Neuronal stem cell (in vitro differentiated cells): ENCODE measurements around the gene ISG20L2.

Experiments
- DNase-seq: peaks from one replicate; pipeline ENCODE4 v3.0.0-alpha.2; 2013; ENCODE audit warnings: low spot score
- H2AFZ ChIP-seq: one replicate; pipeline ENCODE4 v1.6.1; 2013; ENCODE audit warnings: mild to moderate bottlenecking, low read length, inconsistent platforms
- H2AK5ac ChIP-seq: 2 replicates; pipeline ENCODE4 v1.6.1; 2013; ENCODE audit warnings: low read depth, mild to moderate bottlenecking, inconsistent platforms, low read length, moderate library complexity, mixed read lengths
- H2BK120ac ChIP-seq: 2 replicates; pipeline ENCODE4 v1.6.1; 2013; ENCODE audit warnings: low read depth, mild to moderate bottlenecking, inconsistent platforms, low read length, moderate library complexity, mixed read lengths
- H2BK12ac ChIP-seq: one replicate; pipeline ENCODE4 v1.6.1; 2013; ENCODE audit warnings: low read length, inconsistent platforms
- H2BK15ac ChIP-seq: 2 replicates; pipeline ENCODE4 v1.6.1; 2013; ENCODE audit warnings: mild to moderate bottlenecking, low read length, inconsistent platforms, mixed read lengths
- H2BK5ac ChIP-seq: one replicate; pipeline ENCODE4 v1.6.1; 2013; ENCODE audit warnings: inconsistent platforms, mild to moderate bottlenecking, low read length, moderate library complexity
- H3K14ac ChIP-seq: one replicate; pipeline ENCODE4 v1.6.1; 2013; ENCODE audit warnings: low read length, inconsistent platforms
- H3K18ac ChIP-seq: 2 replicates; pipeline ENCODE4 v1.6.1; 2013; ENCODE audit warnings: low read length, inconsistent platforms
- H3K23ac ChIP-seq: 2 replicates; pipeline ENCODE4 v1.6.1; 2013; ENCODE audit warnings: low read depth, mild to moderate bottlenecking, mixed read lengths, low read length, inconsistent platforms; ENCODE audit not compliant: poor library complexity
- H3K27ac ChIP-seq: replicated peaks from 3 replicates; pipeline ENCODE4 v1.5.1; 2013; ENCODE audit warnings: low read length, inconsistent platforms
- H3K27me3 ChIP-seq, 3 experiments: 2 replicates each; pipeline ENCODE4 v1.6.1; 2013; ENCODE audit warnings: low read length in 3 of 3, mild to moderate bottlenecking in 2 of 3, inconsistent platforms in 1 of 3, low read depth in 1 of 3, mixed read lengths in 1 of 3, moderate library complexity in 1 of 3; ENCODE audit not compliant: control insufficient read depth in 3 of 3, insufficient read depth in 3 of 3
- H3K36me3 ChIP-seq, 2 donors: replicated peaks in 1 of 2; 2 replicates each; pipeline ENCODE4 v1.6.1; 2013; ENCODE audit warnings: low read length in 2 of 2; ENCODE audit not compliant: control insufficient read depth in 2 of 2, insufficient read depth in 2 of 2
- H3K4ac ChIP-seq: 2 replicates; pipeline ENCODE4 v1.6.1; 2013; ENCODE audit warnings: inconsistent platforms, mild to moderate bottlenecking, low read length, moderate library complexity
- H3K4me1 ChIP-seq, 2 donors: 1 replicate in 1 of 2; 2 replicates in 1 of 2; pipeline ENCODE4 v1.6.1; 2013; ENCODE audit warnings: low read length in 2 of 2, low read depth in 1 of 2; ENCODE audit not compliant: control insufficient read depth in 2 of 2, insufficient read depth in 1 of 2
- H3K4me2 ChIP-seq: one replicate; pipeline ENCODE4 v1.6.1; 2013; ENCODE audit warnings: mild to moderate bottlenecking, low read length, inconsistent platforms; ENCODE audit not compliant: insufficient read depth, poor library complexity, severe bottlenecking
- H3K4me3 ChIP-seq, 2 donors: 2 replicates each; pipeline ENCODE4 v1.5.1; 2013; ENCODE audit warnings: low read length in 2 of 2, mild to moderate bottlenecking in 2 of 2, inconsistent platforms in 1 of 2, moderate library complexity in 1 of 2
- H3K79me1 ChIP-seq: one replicate; pipeline ENCODE4 v1.6.1; 2013; ENCODE audit warnings: low read depth, mild to moderate bottlenecking, inconsistent platforms, low read length, moderate library complexity
- H3K9ac ChIP-seq: one replicate; pipeline ENCODE4 v1.6.1; 2013; ENCODE audit warnings: mild to moderate bottlenecking, low read depth, low read length, inconsistent platforms; ENCODE audit not compliant: poor library complexity
- H3K9me3 ChIP-seq, 2 donors: replicated peaks in 1 of 2; 2 replicates each; pipeline versions ENCODE3 to v1.6.1; 2013; ENCODE audit warnings: low read length in 2 of 2, mild to moderate bottlenecking in 2 of 2, inconsistent platforms in 1 of 2, low read depth in 1 of 2, mixed read lengths in 1 of 2, moderate library complexity in 1 of 2; ENCODE audit not compliant: control insufficient read depth in 2 of 2, insufficient read depth in 1 of 2
- H4K8ac ChIP-seq: one replicate; pipeline ENCODE4 v1.6.1; 2013; ENCODE audit warnings: low read depth, mild to moderate bottlenecking, inconsistent platforms, low read length, moderate library complexity
- H4K91ac ChIP-seq: one replicate; pipeline ENCODE4 v1.6.1; 2013; ENCODE audit warnings: low read length, low read depth, mild to moderate bottlenecking, inconsistent platforms; ENCODE audit not compliant: poor library complexity
- WGBS, 2 donors: extraction: QIAGEN DNeasy Blood & Tissue Kit; methylation state at CpG; one replicate each; pipeline ENCODE4 v1.1.7; 2013; ENCODE audit warnings: missing lambda C conversion rate in 2 of 2, mixed read lengths in 1 of 2; ENCODE audit not compliant: insufficient read length in 2 of 2, insufficient replicate concordance in 1 of 2; ENCODE audit errors: extremely low coverage in 2 of 2; 5-methylcytosine and 5-hydroxymethylcytosine counted together

ISG20L2 gene

DNA sequence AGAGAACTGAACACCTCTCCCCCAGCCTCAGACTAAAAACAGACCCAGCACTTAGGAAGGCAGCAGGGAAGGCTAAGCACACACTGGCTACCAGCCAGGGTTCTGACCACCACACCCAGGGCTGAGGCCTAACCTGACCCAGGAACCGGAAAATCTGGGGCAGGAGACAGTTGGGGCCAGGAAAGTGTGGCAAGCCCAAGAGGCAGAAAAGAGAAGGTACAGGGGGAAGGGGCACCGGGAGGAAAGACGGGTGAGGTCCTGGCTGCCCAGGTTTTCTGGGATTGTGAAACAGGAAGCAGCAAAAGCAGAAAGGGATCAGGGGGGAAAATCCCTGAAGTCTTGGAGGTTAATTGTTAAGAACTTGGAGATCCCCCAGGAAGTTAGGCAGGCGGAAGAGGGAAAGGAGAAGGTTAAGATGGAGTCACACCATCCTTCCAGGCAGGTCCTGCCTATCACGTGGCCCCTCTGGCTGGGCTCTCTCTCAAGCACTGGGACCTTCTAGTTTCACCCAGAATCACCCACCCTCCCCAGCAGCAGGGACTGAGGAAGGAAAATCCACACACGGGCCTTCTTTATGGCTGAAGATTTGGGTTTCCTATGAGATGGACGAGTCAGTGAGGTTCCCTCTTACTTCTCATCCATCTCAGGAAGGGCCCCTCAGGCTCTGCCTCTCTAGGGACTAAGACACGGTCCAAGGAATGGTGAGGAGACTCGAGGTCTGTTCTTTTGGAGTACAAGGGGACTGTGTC, 20.3 kb upstream of the ISG20L2 start:
- H4K8ac ChIP-seq: no peak overlapping the region
- H2BK120ac ChIP-seq: no peak overlapping the region
- H3K4ac ChIP-seq: no peak overlapping the region
- H2BK5ac ChIP-seq: peak overlapping the region; percentile 100
- no peak overlapping the region for H3K14ac ChIP-seq
- H3K18ac ChIP-seq: peak overlapping the region; percentile 39
- peaks cover 7 to 39% of the 10 kb centered on the region in 2 donors for H3K36me3 ChIP-seq
- peak overlapping the region; percentile 44 for H3K4me2 ChIP-seq
- H3K27ac ChIP-seq: peak overlapping the region; percentile 97
- no peaks in the 10 kb centered on the region for H3K27me3 ChIP-seq
- no peaks in the 10 kb centered on the region for H3K9me3 ChIP-seq
- no peak overlapping the region for H2BK15ac ChIP-seq
- no CpG with 5 or more reads among the region's 9 CpGs for WGBS, 2 donors
- H3K79me1 ChIP-seq: peaks cover 15% of the 10 kb centered on the region
- peaks cover 37 to 47% of the 10 kb centered on the region in 2 donors for H3K4me1 ChIP-seq
- H2AK5ac ChIP-seq: peak overlapping the region; percentile 64
- no peak overlapping the region for H3K23ac ChIP-seq
- peak overlapping the region in 1 of 2 donors; percentile 83 for H3K4me3 ChIP-seq
- H2BK12ac ChIP-seq: no peak overlapping the region
- no peak for DNase-seq
- H3K9ac ChIP-seq: peak overlapping the region; percentile 61
- H4K91ac ChIP-seq: no peak overlapping the region
- H2AFZ ChIP-seq: no peak overlapping the region

DNA sequence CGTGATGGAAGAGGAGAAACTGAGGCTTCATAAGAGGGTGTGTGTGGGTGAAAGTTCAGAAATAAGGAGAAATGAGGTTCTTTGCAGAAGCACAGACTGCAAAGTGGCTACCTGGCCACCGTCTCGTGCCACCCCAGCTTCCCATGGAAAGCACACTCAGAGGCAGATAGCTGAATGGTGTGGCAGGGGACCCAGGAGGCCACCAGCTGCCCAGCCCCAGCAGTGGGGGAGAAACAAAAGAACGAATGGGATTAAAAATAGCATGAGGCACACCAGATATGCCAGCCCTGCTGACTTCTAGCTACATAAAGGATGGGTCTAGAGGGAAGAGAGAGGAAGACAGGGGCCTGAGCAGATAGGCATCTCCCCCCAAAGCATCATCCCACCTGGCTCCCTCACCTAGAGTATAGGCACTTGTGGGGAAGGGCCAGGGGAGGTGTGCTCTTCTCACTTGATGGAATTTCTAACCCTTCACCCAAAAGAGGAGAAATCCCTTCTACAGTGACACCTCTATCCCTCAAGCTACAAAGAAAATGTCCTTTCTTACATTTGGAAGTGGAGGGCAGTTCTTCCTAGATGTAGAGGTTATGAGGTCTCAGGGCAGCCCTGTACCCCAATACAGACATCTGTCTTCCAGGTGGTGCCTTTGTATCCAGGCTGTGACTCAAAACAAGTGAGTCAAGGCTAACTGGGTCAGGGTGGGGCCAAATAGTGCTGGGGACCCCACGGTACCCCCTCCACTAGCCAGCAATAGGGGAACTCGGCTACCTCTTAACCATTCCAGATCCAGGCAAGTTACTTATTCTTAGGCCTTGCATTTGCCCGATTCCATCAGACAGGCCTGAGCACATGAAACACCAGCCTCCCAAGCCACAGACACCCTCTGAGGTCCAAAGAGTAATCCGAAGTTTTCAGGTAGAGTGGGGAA, 19.4 kb upstream of the ISG20L2 start:
- Histone ChIP-seq H2BK12ac (no peak overlapping the region), H3K4me2 (peak overlapping the region; percentile 70), H2BK5ac (peak overlapping the region; percentile 100), H2AK5ac (peak overlapping the region; percentile 64), H3K4ac (peak overlapping the region; percentile 69), H2AFZ (no peak overlapping the region), H3K36me3 (peaks cover 15 to 45% of the 10 kb centered on the region in 2 donors), H3K79me1 (peaks cover 13% of the 10 kb centered on the region), H4K91ac (peak overlapping the region; percentile 41), H3K4me1 (peaks cover 36 to 45% of the 10 kb centered on the region in 2 donors), H3K4me3 (peak overlapping the region; percentile 72 to 83), H3K27ac (peak overlapping the region; percentile 97), H4K8ac (no peak overlapping the region), H3K23ac (no peak overlapping the region), H3K14ac (no peak overlapping the region), H3K9me3 (no peaks in the 10 kb centered on the region), H3K27me3 (no peaks in the 10 kb centered on the region), H3K18ac (peak overlapping the region; percentile 92), H2BK15ac (peak overlapping the region; percentile 23), H3K9ac (peak overlapping the region; percentile 61), H2BK120ac (peak overlapping the region; percentile 88)
- no CpG with 5 or more reads among the region's 8 CpGs for WGBS, 2 donors
- no peak for DNase-seq

DNA sequence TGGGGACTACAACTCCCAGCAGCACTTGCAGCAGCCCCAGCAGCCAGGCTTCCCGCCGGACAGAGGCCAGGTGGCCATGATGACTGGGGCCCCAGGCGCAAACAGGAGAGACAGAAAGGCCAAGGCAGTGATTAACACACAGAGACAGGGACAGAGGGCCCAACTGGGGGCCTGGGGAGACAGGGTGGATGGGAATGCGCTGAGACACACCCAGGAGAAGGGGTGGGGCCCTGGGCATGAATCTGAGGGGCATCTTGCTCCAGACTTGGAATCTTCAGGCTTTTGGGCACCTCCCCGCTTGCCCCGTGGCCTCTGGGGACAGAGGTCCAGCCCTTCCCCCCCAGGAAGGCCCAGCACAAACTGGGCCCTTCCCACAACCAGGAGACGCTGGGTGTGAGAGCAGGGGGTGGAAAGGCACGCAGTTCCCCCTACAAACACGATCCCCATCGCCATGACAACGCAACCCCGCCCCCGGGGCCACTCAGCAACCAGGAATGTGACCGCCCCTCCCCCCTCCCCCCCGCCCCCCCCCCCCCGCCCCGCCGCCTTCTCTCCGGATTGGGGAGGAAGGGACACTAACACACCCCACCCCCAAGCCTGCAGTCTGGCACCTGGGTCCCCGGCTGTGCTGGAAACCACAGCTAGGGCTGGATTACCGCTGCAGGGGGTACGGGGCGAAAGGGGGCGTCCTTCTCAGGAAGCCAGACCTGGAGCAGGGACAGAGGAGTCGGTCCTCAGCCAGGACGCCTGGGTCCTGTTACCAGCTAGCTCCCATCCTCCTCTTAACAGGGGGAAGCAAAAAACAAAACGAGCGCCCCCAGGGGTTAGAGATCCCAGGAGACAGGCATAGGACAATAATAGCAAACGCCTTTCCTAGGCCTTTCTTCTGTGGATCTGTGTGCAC, 18.4 kb upstream of the ISG20L2 start:
- peak overlapping the region; percentile 82 for H3K23ac ChIP-seq
- peaks cover 9% of the 10 kb centered on the region for H3K79me1 ChIP-seq
- H3K14ac ChIP-seq: peak overlapping the region; percentile 85
- H3K18ac ChIP-seq: peak overlapping the region; percentile 100
- peak overlapping the region; percentile 99 for H2AK5ac ChIP-seq
- H3K9me3 ChIP-seq: no peaks in the 10 kb centered on the region
- peak overlapping the region; percentile 98 for H2BK120ac ChIP-seq
- H4K8ac ChIP-seq: no peak overlapping the region
- peaks cover 33 to 41% of the 10 kb centered on the region in 2 donors for H3K4me1 ChIP-seq
- no peaks in the 10 kb centered on the region for H3K27me3 ChIP-seq
- H2BK12ac ChIP-seq: peak overlapping the region; percentile 4
- H4K91ac ChIP-seq: peak overlapping the region; percentile 97
- H2AFZ ChIP-seq: peak overlapping the region; percentile 76
- peaks cover 21 to 53% of the 10 kb centered on the region in 2 donors for H3K36me3 ChIP-seq
- peak overlapping the region; percentile 100 for H2BK5ac ChIP-seq
- peak; percentile 86 for DNase-seq
- peak overlapping the region; percentile 69 for H3K4ac ChIP-seq
- peak overlapping the region; percentile 91 for H3K9ac ChIP-seq
- H2BK15ac ChIP-seq: peak overlapping the region; percentile 23
- H3K4me2 ChIP-seq: peak overlapping the region; percentile 99
- H3K4me3 ChIP-seq: peak overlapping the region; percentile 59 to 78
- H3K27ac ChIP-seq: peak overlapping the region; percentile 100
- no CpG with 5 or more reads among the region's 29 CpGs for WGBS, 2 donors
